Ascending aorta (tissue), 2 donors: ENCODE results near the gene PTPN1. TPM values are rescaled to one million over a fixed set of nuclear protein-coding genes. Genes with fewer than 3 reads are reported as not detected.

Experiments
- DNase-seq, 2 donors: peaks; one replicate each; pipeline ENCODE4 v3.0.0-alpha.2; 2019; ENCODE audit warnings: low spot score in 2 of 2
- H3K27ac ChIP-seq, 2 donors: fragments of 200-600 bp; sonication (generic); one replicate each; pipeline ENCODE4 v1.5.1; 2016 to 2017; ENCODE audit warnings: mild to moderate bottlenecking in 1 of 2
- H3K27me3 ChIP-seq: fragments of 200-600 bp; sonication (generic); one replicate; pipeline ENCODE4 v1.5.1; 2017
- H3K36me3 ChIP-seq, 2 donors: fragments of 200-600 bp; sonication (generic); one replicate each; pipeline ENCODE4 v1.5.1; 2016
- H3K4me1 ChIP-seq, 2 donors: fragments of 200-600 bp; sonication (generic); one replicate each; pipeline ENCODE4 v1.5.1; 2016 to 2017; ENCODE audit warnings: mild to moderate bottlenecking in 1 of 2
- H3K4me3 ChIP-seq, 2 donors: fragments of 200-600 bp; sonication (generic); one replicate each; pipeline ENCODE4 v1.5.1; 2016 to 2017; ENCODE audit warnings: mild to moderate bottlenecking in 1 of 2
- H3K9me3 ChIP-seq, 2 donors: fragments of 200-600 bp; sonication (generic); one replicate each; pipeline ENCODE4 v1.5.1; 2016
- CTCF ChIP-seq, 3 experiments: fragments of 200-600 bp in 2 of 3; fragments of 450-650 bp in 1 of 3; sonication (generic) in 2 of 3; IDR thresholded peaks; one replicate each; pipeline ENCODE4 v1.5.1; 2016 to 2019; ENCODE audit warnings: antibody characterized with exemption in 3 of 3, mild to moderate bottlenecking in 1 of 3, moderate library complexity in 1 of 3
- intact Hi-C: fragments of 100-400 bp; cut with DNase I; formaldehyde crosslinking; loops from one replicate; pipeline ENCODE4 v1.15.1; 2023
- total RNA-seq: library from RNA; depleted of rRNA; stranded (reverse); fragments of >200 nt; gene quantifications from one replicate; pipeline ENCODE4 v1.1.0, GENCODE V29; 2016

PTPN1 gene
- total RNA-seq, 1 donor from 2014 or later: 30.2 TPM

GRCh38 chr20:50608750-50609104, 98.5 kb downstream of the PTPN1 start:
- TF ChIP-seq CTCF (IDR thresholded peaks at IDR 0.05): no peak
- intact Hi-C loops: no loop called here
- Histone ChIP-seq H3K27ac (no peak overlapping the region), H3K36me3 (no peaks in the 10 kb centered on the region), H3K9me3 (no peaks in the 10 kb centered on the region), H3K4me1 (no peaks in the 10 kb centered on the region), H3K27me3 (no peaks in the 10 kb centered on the region), H3K4me3 (no peak overlapping the region)
- DNase-seq: no peak

GRCh38 chr20:50609438-50609989, 99.3 kb downstream of the PTPN1 start:
- Histone ChIP-seq H3K27me3 (no peaks in the 10 kb centered on the region), H3K4me3 (no peak overlapping the region), H3K9me3 (no peaks in the 10 kb centered on the region), H3K4me1 (no peaks in the 10 kb centered on the region), H3K36me3 (no peaks in the 10 kb centered on the region), H3K27ac (no peak overlapping the region)
- intact Hi-C loops: no loop called here
- DNase-seq: no peak
- TF ChIP-seq CTCF (IDR thresholded peaks at IDR 0.05): no peak

DNA sequence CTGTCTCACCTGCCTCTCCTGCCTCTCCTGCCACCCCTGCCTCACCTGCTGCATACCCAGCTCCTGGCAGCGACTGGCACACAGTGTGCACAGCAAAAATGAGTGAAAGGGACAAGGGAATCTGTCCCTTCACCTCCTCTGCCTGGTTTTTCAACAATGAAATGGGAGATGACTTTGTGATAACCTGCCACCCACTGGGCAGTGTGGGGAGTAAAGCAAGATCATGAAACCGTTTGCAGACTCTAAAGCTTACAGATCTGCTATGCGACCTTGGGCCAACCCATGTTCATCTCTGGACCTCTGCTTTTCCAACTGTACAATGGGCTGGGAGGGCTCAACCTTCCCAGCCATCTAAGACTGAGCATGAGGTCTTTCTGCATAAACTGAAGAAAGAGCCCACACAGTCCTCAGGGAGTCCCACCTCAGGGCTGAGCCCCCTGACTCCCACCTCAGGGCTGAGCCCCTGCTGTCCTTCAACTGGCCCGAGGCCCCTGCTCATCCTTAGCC, 100.1 kb downstream of the PTPN1 start:
- no peak for DNase-seq
- H3K9me3 ChIP-seq: no peaks in the 10 kb centered on the region
- no peak overlapping the region for H3K27ac ChIP-seq
- H3K4me3 ChIP-seq: no peak overlapping the region
- H3K4me1 ChIP-seq: no peaks in the 10 kb centered on the region
- intact Hi-C loops: no loop called here
- no peaks in the 10 kb centered on the region for H3K36me3 ChIP-seq
- H3K27me3 ChIP-seq: no peaks in the 10 kb centered on the region
- no peak for TF ChIP-seq CTCF (IDR thresholded peaks at IDR 0.05)

DNA sequence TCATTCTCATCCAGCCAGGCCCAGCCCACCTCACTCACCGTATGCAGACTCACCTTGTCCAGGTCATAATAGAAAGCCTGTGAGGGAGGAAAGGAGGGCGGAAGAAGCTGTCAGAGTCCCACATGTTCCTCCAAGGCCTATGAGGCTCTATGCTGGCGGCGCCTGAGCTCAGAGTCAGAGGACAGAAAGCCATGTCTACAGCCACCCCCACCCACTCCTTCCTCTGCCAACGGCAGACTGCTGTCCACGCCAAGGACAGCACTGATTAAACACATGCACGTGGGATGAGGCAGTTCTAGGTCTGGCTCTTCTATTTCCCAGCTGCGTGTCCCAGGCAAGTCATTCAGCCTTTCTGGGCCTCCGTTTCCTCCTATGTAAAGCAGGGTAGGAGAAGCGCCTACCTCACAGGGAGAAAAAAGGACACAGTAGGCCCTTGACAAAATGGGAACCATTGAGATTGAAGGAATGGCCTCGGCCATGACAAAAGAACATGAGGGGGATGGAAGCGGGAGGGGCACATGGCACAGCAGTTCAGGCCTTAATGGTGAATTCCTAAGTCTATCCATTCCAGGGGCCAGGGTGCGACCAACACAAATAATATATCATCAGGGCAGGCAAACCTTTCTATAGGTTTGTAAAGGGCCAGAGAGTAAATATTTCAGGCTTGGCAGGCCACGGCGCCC, 101.1 kb downstream of the PTPN1 start:
- Histone ChIP-seq H3K4me1 (no peaks in the 10 kb centered on the region), H3K36me3 (no peaks in the 10 kb centered on the region), H3K27ac (no peak overlapping the region), H3K4me3 (no peak overlapping the region), H3K9me3 (no peaks in the 10 kb centered on the region), H3K27me3 (no peaks in the 10 kb centered on the region)
- TF ChIP-seq CTCF (IDR thresholded peaks at IDR 0.05): no peak
- DNase-seq: no peak
- intact Hi-C loops: no loop called here

DNA sequence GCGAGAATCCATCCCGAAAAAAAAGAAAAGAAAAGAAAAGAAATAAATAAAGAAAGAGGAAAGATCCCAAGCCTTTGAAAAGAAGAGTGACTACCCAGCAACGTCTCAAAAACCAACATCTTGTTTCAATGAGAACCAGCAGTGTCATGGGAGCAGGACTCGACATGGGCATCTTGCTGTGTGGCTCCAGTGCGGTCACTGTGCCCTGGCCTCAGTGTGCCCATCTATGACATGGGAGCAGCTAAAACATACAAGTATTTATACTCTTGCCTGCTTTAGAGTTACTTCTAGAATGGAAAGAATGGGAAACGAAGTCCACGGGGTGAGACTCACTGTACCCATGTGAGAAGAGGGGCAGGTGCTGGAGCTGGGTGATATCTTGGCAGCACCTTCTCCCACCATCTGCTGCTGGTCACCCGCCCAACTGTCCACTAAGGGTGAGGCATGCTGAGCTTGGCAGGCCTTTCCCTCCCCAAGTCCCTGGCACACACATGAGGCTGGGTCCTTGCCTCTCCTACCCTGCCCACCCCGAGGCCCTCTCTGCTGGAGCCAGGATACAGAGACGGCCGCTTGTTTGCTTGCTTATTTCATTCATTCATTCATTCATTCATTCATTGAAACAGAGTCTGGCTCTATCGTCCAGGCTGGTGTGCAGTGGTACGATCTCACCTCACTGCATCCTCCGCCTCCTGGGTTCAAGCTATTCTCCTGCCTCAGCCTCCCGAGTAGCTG, 103.4 kb downstream of the PTPN1 start:
- Histone ChIP-seq H3K9me3 (no peaks in the 10 kb centered on the region), H3K27ac (no peak overlapping the region), H3K4me1 (no peaks in the 10 kb centered on the region), H3K36me3 (no peaks in the 10 kb centered on the region), H3K4me3 (no peak overlapping the region), H3K27me3 (no peaks in the 10 kb centered on the region)
- intact Hi-C loops: no loop called here
- TF ChIP-seq CTCF (IDR thresholded peaks at IDR 0.05): no peak
- DNase-seq: no peak
